ENCODE data around the gene ACACA.

Gene ACACA

GRCh38 chr17:37299257-37299980 lies 107.2 kb downstream of the ACACA start (continued):
- no peak for TF ChIP-seq ZSCAN5A (tag by site-specific recombination; IDR thresholded peaks at IDR 0.05)
- TF ChIP-seq OSR2 (tag by site-specific recombination; IDR thresholded peaks at IDR 0.05), result peak; percentile 54; the same call in 1 of the 2 replicates
- no peak for TF ChIP-seq ZNF146 (tag by site-specific recombination; IDR thresholded peaks at IDR 0.05)
- TF ChIP-seq WT1 (tag by site-specific recombination; IDR thresholded peaks at IDR 0.05), result 0 out of 2 replicates have a peak, but pooled peaks have one; percentile 55
- peak; percentile 60 for TF ChIP-seq ZNF366 (tag by site-specific recombination; conservative IDR thresholded peaks at IDR 0.05)
- no peak for TF ChIP-seq ZNF114 (tag by site-specific recombination; IDR thresholded peaks at IDR 0.05)
- TF ChIP-seq PRDM2 (tag by site-specific recombination; IDR thresholded peaks at IDR 0.05; ENCODE audit: borderline replicate concordance), result no peak
- TF ChIP-seq ZNF335 (tag by site-specific recombination; conservative IDR thresholded peaks at IDR 0.05), result peak; percentile 36; the same call in 1 of the 2 replicates
- TF ChIP-seq PRDM1 (tag by site-specific recombination; IDR thresholded peaks at IDR 0.05), result peak; percentile 96

GRCh38 chr17:37295888-37296287 lies 110.7 kb downstream of the ACACA start:
- Histone ChIP-seq H3K36me3 (ENCODE audit: control insufficient read depth in 2 of 2, insufficient read depth in 1 of 2, low read length in 2 of 2) (no peaks in the 10 kb centered on the region; a peak in 1 of 3 replicates), H3K9me3 (ENCODE audit: control insufficient read depth, insufficient read depth, low read depth, low read length) (no peaks in the 10 kb centered on the region), H3K4me3 (ENCODE audit: low read depth, low read length) (no peak overlapping the region), H3K27ac (ENCODE audit: extremely low read depth, low read depth, low read length) (no peak overlapping the region), H3K4me1 (ENCODE audit: control insufficient read depth, insufficient read depth, low read length) (peaks cover 32% of the 10 kb centered on the region)
- ChIA-PET CTCF (no interaction called here), POLR2A (no interaction called here)
- TF ChIP-seq KLF16 (tag by site-specific recombination; IDR thresholded peaks at IDR 0.05) (no peak), GFI1B (tag by site-specific recombination; IDR thresholded peaks at IDR 0.05) (no peak), ZNF585B (tag by site-specific recombination; IDR thresholded peaks at IDR 0.05) (no peak), ZNF571 (tag by site-specific recombination; IDR thresholded peaks at IDR 0.05) (no peak)

- H3K9me3 ChIP-seq (ENCODE audit: control insufficient read depth, insufficient read depth, low read depth, low read length), result no peaks in the 10 kb centered on the region
- POLR2A ChIA-PET, result no interaction called here
- no peaks in the 10 kb centered on the region; a peak in 1 of 3 replicates for H3K36me3 ChIP-seq (ENCODE audit: control insufficient read depth in 2 of 2, insufficient read depth in 1 of 2, low read length in 2 of 2)
- CTCF ChIA-PET, result no interaction called here
- TF ChIP-seq ZNF639 (tag by site-specific recombination; IDR thresholded peaks at IDR 0.05) (no peak), ZBTB7A (tag by site-specific recombination; IDR thresholded peaks at IDR 0.05; ENCODE audit: low read depth) (no peak), SCRT1 (tag by site-specific recombination; IDR thresholded peaks at IDR 0.05; ENCODE audit: borderline replicate concordance) (no peak)
- no peak overlapping the region for H3K27ac ChIP-seq (ENCODE audit: extremely low read depth, low read depth, low read length)
- H3K4me1 ChIP-seq (ENCODE audit: control insufficient read depth, insufficient read depth, low read length), result peaks cover 22% of the 10 kb centered on the region
- H3K4me3 ChIP-seq (ENCODE audit: low read depth, low read length), result no peak overlapping the region
These were observed 111.7 kb downstream of the ACACA start for GRCh38 chr17:37294888-37295287.

All from HEK293 (cell line).